Hepatocyte (in vitro differentiated cells): Measurements from ENCODE around the gene LIAS.

Experiments
- CTCF ChIP-seq: fragments of 200-600 bp; sonication (generic); IDR thresholded peaks from 2 replicates; pipeline ENCODE4 v1.5.1; 2016; ENCODE audit warnings: antibody characterized with exemption, mild to moderate bottlenecking; ENCODE audit not compliant: poor library complexity
- EZH2 ChIP-seq: fragments of 200-600 bp; sonication (generic); IDR thresholded peaks from 2 replicates; pipeline ENCODE4 v1.6.1; 2016; ENCODE audit warnings: antibody characterized with exemption, mild to moderate bottlenecking, borderline replicate concordance
- EZH2phosphoT487 ChIP-seq: fragments of 200-600 bp; sonication (generic); IDR thresholded peaks from one replicate; pipeline ENCODE4 v1.6.1; 2018; ENCODE audit warnings: antibody characterized with exemption, mild to moderate bottlenecking, low read depth, moderate library complexity; ENCODE audit not compliant: unreplicated experiment, severe bottlenecking

GRCh38 chr4:39464886-39465501, 6.1 kb downstream of the LIAS start:
- TF ChIP-seq EZH2phosphoT487 (no peak), CTCF (no peak), EZH2 (no peak)
